ENCODE data around the gene ACTA1. TPM values are rescaled to one million over a fixed set of nuclear protein-coding genes. Genes with fewer than 3 reads are reported as not detected.

ACTA1 gene
- total RNA-seq, 1 experiment from 2014 or later = not detected

GRCh38 chr1:229407206-229408026 lies 26.5 kb downstream of the ACTA1 start:
- Histone ChIP-seq H3K4me2 (ENCODE audit: low read length) (no peak overlapping the region), H3K4me1 (ENCODE audit: control insufficient read depth in 1 of 2, insufficient read depth in 2 of 2, low read length in 2 of 2) (peaks cover 7 to 22% of the 10 kb centered on the region in 2 experiments), H3K9me2 (ENCODE audit: insufficient read depth) (no peaks in the 10 kb centered on the region), H4K20me1 (ENCODE audit: insufficient read depth) (no peaks in the 10 kb centered on the region), H3K9me3 (ENCODE audit: control insufficient read depth in 1 of 2, insufficient read depth in 1 of 2, low read depth in 1 of 2, low read length in 2 of 2) (no peaks in the 10 kb centered on the region), H2AFZ (ENCODE audit: low read depth, low read length, poor library complexity, severe bottlenecking) (no peak overlapping the region), H3K27ac (ENCODE audit: low read depth, low read length) (no peak overlapping the region), H3K9ac (ENCODE audit: low read length) (no peak overlapping the region), H3K36me3 (ENCODE audit: control insufficient read depth in 1 of 2, insufficient read depth in 2 of 2, low read length in 2 of 2) (no peaks in the 10 kb centered on the region), H3K27me3 (ENCODE audit: insufficient read depth, low read length) (no peaks in the 10 kb centered on the region), H3K79me2 (ENCODE audit: insufficient read depth, low read length) (no peaks in the 10 kb centered on the region), H3K4me3 (replicated peaks in 1 of 2; ENCODE audit: low read depth in 1 of 2, low read length in 2 of 2) (no peak overlapping the region)
- ATAC-seq (no peak), DNase-seq (ENCODE audit: low read depth, low spot score) (no peak)
- ChIA-PET POLR2A (no interaction called here), RAD21 (ENCODE audit: low non-redundant PET in 1 of 2, low total read pairs in 2 of 2, uncharacterized antibody in 2 of 2, unreplicated experiment in 2 of 2) (no interaction called here), CTCF (no interaction called here)
- no peak for TF ChIP-seq EZH2 (IDR thresholded peaks at IDR 0.05)
- intact Hi-C loops (cut with micrococcal nuclease) = no loop called here
- BruUV-seq (replicated peaks) = no TSS peak

- Histone ChIP-seq H3K4me2 (ENCODE audit: low read length) (no peak overlapping the region), H3K4me3 (replicated peaks in 1 of 2; ENCODE audit: low read depth in 1 of 2, low read length in 2 of 2) (no peak overlapping the region), H3K9me2 (ENCODE audit: insufficient read depth) (no peaks in the 10 kb centered on the region), H3K27me3 (ENCODE audit: insufficient read depth, low read length) (no peaks in the 10 kb centered on the region), H3K27ac (ENCODE audit: low read depth, low read length) (no peak overlapping the region), H3K36me3 (ENCODE audit: control insufficient read depth in 1 of 2, insufficient read depth in 2 of 2, low read length in 2 of 2) (no peaks in the 10 kb centered on the region), H3K79me2 (ENCODE audit: insufficient read depth, low read length) (no peaks in the 10 kb centered on the region), H3K9ac (ENCODE audit: low read length) (no peak overlapping the region), H4K20me1 (ENCODE audit: insufficient read depth) (no peaks in the 10 kb centered on the region), H2AFZ (ENCODE audit: low read depth, low read length, poor library complexity, severe bottlenecking) (no peak overlapping the region), H3K4me1 (ENCODE audit: control insufficient read depth in 1 of 2, insufficient read depth in 2 of 2, low read length in 2 of 2) (peaks cover 7 to 18% of the 10 kb centered on the region in 2 experiments), H3K9me3 (ENCODE audit: control insufficient read depth in 1 of 2, insufficient read depth in 1 of 2, low read depth in 1 of 2, low read length in 2 of 2) (no peaks in the 10 kb centered on the region)
- ChIA-PET CTCF (no interaction called here), POLR2A (no interaction called here), RAD21 (ENCODE audit: low non-redundant PET in 1 of 2, low total read pairs in 2 of 2, uncharacterized antibody in 2 of 2, unreplicated experiment in 2 of 2) (no interaction called here)
- no TSS peak for BruUV-seq (replicated peaks)
- intact Hi-C loops (cut with micrococcal nuclease) = no loop called here
- TF ChIP-seq TCF7L2 (IDR thresholded peaks at IDR 0.05; ENCODE audit: borderline replicate concordance, extremely low read depth, insufficient read depth, insufficient read length) = no peak
- TF ChIP-seq ZFX (IDR thresholded peaks at IDR 0.05) = no peak
- TF ChIP-seq CEBPB (IDR thresholded peaks at IDR 0.05; ENCODE audit: low read depth) = no peak
- TF ChIP-seq, protein P1, sequence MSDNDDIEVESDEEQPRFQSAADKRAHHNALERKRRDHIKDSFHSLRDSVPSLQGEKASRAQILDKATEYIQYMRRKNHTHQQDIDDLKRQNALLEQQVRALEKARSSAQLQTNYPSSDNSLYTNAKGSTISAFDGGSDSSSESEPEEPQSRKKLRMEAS (IDR thresholded peaks at IDR 0.05) = no peak
- TF ChIP-seq, protein P2, sequence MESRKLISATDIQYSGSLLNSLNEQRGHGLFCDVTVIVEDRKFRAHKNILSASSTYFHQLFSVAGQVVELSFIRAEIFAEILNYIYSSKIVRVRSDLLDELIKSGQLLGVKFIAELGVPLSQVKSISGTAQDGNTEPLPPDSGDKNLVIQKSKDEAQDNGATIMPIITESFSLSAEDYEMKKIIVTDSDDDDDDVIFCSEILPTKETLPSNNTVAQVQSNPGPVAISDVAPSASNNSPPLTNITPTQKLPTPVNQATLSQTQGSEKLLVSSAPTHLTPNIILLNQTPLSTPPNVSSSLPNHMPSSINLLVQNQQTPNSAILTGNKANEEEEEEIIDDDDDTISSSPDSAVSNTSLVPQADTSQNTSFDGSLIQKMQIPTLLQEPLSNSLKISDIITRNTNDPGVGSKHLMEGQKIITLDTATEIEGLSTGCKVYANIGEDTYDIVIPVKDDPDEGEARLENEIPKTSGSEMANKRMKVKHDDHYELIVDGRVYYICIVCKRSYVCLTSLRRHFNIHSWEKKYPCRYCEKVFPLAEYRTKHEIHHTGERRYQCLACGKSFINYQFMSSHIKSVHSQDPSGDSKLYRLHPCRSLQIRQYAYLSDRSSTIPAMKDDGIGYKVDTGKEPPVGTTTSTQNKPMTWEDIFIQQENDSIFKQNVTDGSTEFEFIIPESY (IDR thresholded peaks at IDR 0.05; ENCODE audit: extremely low read depth, insufficient replicate concordance, low read length) = no peak
- no peak for TF ChIP-seq CBX3 (IDR thresholded peaks at IDR 0.05; ENCODE audit: low read depth)
- no peak for TF ChIP-seq POLR2A (IDR thresholded peaks at IDR 0.05; ENCODE audit: borderline replicate concordance, extremely low read depth, insufficient read depth, insufficient read length)
- TF ChIP-seq CTCF (IDR thresholded peaks at IDR 0.05 in 2 of 3, conservative IDR thresholded peaks at IDR 0.05 in 1 of 3; ENCODE audit: borderline replicate concordance in 1 of 3, insufficient read depth in 1 of 3, low read depth in 2 of 3, low read length in 2 of 3) = no peak
- TF ChIP-seq, protein P3, sequence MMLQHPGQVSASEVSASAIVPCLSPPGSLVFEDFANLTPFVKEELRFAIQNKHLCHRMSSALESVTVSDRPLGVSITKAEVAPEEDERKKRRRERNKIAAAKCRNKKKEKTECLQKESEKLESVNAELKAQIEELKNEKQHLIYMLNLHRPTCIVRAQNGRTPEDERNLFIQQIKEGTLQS (IDR thresholded peaks at IDR 0.05) = no peak
- TF ChIP-seq JUND (IDR thresholded peaks at IDR 0.05) = no peak
- no peak for ATAC-seq
- DNase-seq (ENCODE audit: low read depth, low spot score) = no peak
These were observed 27.1 kb downstream of the ACTA1 start for GRCh38 chr1:229406798-229407197.

All from HCT116 (cell line).